ENCODE results near the gene RHEX.

GRCh38 chr1:206079135-206079534 is 26.2 kb downstream of the RHEX start:
- TF ChIP-seq POLR2AphosphoS5 (IDR thresholded peaks at IDR 0.05; ENCODE audit: low read depth, low read length), result no peak
- TF ChIP-seq TAF1 (IDR thresholded peaks at IDR 0.05; ENCODE audit: borderline replicate concordance, insufficient read depth, low read length), result no peak
- TF ChIP-seq REST (IDR thresholded peaks at IDR 0.05; ENCODE audit: insufficient read depth in 1 of 2, low read depth in 2 of 2, low read length in 2 of 2), result no peak
- no peak for TF ChIP-seq SIN3A (IDR thresholded peaks at IDR 0.05; ENCODE audit: borderline replicate concordance, insufficient read depth, low read length)
